HL-60 (cell line): ENCODE data around the gene SOSTDC1.

Source experiments
- DNase-seq, 2 experiments: peaks; one replicate each; pipeline ENCODE4 v3.0.0-alpha.2; 2010 to 2020; ENCODE audit warnings: low read depth in 1 of 2, low spot score in 1 of 2
- H3K27ac ChIP-seq: fragments of 250-450 bp; sonication (Bioruptor Pico); replicated peaks from 2 replicates; pipeline ENCODE4 v1.5.1; 2020; ENCODE audit warnings: mild to moderate bottlenecking, moderate library complexity
- H3K27me3 ChIP-seq: fragments of 250-450 bp; sonication (Bioruptor Pico); 2 replicates; pipeline ENCODE4 v1.5.1; 2021; ENCODE audit warnings: mild to moderate bottlenecking, moderate library complexity; ENCODE audit not compliant: insufficient read depth, poor library complexity, severe bottlenecking
- H3K4me3 ChIP-seq: replicated peaks from 2 replicates; pipeline ENCODE4 v1.5.1; 2011; ENCODE audit warnings: mild to moderate bottlenecking, control low read depth, low read length; ENCODE audit not compliant: insufficient read depth
- GABPA ChIP-seq: IDR thresholded peaks from 2 replicates; pipeline ENCODE4 v1.6.1; 2012; ENCODE audit warnings: low read depth
- POLR2AphosphoS5 ChIP-seq: IDR thresholded peaks from 2 replicates; pipeline ENCODE4 v1.6.1; 2012; ENCODE audit warnings: low read depth
- SPI1 ChIP-seq: IDR thresholded peaks from 2 replicates; pipeline ENCODE4 v1.6.1; 2012; ENCODE audit warnings: low read depth, mild to moderate bottlenecking, borderline replicate concordance
- TF ChIP-seq, protein P1 (sequence below): IDR thresholded peaks from one replicate; pipeline ENCODE4 v1.5.1; 2011; ENCODE audit warnings: low read length, control low read depth, inconsistent platforms; ENCODE audit not compliant: insufficient read depth
- TF ChIP-seq, protein P2 (sequence below): IDR thresholded peaks from 2 replicates; pipeline ENCODE4 v1.6.1; 2012; ENCODE audit warnings: low read depth; ENCODE audit not compliant: insufficient replicate concordance

SOSTDC1 gene

DNA sequence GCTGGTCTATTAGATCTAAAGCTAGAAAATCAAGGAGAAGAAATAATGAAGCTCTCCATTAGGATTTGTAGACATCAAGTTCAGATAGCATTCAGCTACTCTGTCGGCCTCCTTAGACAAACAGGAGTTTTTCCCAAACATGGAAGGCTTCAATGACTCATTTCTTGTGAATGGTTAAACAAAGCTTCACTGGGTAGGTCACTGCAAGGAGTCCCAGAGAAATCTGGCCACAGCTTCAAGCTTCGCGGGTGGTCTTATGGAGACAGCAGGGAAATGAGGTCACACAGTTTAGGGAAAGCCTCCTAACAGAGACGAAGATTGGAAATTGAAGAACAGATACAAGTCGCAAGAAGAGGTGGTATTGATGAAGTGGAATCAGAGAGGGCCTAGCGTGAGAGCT is 38.5 kb upstream of the SOSTDC1 start:
- no peak overlapping the region for H3K27ac ChIP-seq
- no peaks in the 10 kb centered on the region for H3K27me3 ChIP-seq
- DNase-seq: no peak
- no peak overlapping the region for H3K4me3 ChIP-seq
- TF ChIP-seq, protein P1, sequence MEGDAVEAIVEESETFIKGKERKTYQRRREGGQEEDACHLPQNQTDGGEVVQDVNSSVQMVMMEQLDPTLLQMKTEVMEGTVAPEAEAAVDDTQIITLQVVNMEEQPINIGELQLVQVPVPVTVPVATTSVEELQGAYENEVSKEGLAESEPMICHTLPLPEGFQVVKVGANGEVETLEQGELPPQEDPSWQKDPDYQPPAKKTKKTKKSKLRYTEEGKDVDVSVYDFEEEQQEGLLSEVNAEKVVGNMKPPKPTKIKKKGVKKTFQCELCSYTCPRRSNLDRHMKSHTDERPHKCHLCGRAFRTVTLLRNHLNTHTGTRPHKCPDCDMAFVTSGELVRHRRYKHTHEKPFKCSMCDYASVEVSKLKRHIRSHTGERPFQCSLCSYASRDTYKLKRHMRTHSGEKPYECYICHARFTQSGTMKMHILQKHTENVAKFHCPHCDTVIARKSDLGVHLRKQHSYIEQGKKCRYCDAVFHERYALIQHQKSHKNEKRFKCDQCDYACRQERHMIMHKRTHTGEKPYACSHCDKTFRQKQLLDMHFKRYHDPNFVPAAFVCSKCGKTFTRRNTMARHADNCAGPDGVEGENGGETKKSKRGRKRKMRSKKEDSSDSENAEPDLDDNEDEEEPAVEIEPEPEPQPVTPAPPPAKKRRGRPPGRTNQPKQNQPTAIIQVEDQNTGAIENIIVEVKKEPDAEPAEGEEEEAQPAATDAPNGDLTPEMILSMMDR: no peak
- TF ChIP-seq, protein P2, sequence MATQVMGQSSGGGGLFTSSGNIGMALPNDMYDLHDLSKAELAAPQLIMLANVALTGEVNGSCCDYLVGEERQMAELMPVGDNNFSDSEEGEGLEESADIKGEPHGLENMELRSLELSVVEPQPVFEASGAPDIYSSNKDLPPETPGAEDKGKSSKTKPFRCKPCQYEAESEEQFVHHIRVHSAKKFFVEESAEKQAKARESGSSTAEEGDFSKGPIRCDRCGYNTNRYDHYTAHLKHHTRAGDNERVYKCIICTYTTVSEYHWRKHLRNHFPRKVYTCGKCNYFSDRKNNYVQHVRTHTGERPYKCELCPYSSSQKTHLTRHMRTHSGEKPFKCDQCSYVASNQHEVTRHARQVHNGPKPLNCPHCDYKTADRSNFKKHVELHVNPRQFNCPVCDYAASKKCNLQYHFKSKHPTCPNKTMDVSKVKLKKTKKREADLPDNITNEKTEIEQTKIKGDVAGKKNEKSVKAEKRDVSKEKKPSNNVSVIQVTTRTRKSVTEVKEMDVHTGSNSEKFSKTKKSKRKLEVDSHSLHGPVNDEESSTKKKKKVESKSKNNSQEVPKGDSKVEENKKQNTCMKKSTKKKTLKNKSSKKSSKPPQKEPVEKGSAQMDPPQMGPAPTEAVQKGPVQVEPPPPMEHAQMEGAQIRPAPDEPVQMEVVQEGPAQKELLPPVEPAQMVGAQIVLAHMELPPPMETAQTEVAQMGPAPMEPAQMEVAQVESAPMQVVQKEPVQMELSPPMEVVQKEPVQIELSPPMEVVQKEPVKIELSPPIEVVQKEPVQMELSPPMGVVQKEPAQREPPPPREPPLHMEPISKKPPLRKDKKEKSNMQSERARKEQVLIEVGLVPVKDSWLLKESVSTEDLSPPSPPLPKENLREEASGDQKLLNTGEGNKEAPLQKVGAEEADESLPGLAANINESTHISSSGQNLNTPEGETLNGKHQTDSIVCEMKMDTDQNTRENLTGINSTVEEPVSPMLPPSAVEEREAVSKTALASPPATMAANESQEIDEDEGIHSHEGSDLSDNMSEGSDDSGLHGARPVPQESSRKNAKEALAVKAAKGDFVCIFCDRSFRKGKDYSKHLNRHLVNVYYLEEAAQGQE: no peak

DNA sequence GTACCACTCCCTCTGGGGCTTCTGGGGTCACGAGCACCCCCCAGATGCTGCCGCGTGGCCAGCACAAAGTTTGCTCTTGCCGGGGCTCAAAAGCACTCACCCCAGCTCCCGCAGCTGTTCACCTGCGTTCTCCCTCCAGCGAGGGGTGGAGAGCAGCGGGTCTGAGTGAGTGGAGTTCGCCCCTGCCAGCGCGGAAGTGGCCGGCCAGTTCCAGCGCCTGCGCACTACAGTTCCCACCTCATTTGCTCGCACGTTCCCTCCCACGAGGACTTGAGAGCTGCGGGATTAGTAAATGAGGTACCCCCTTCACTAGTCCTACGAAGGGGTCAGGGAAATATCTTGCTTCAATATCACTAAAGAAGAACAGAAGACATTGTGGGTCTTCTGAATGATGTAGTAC is 36.8 kb upstream of the SOSTDC1 start:
- Histone ChIP-seq H3K27ac (no peak overlapping the region), H3K27me3 (no peaks in the 10 kb centered on the region), H3K4me3 (no peak overlapping the region)
- DNase-seq: no peak
- TF ChIP-seq POLR2AphosphoS5 (no peak), SPI1 (no peak), GABPA (no peak)
- TF ChIP-seq, protein P2: no peak
- TF ChIP-seq, protein P1: no peak

- Histone ChIP-seq H3K27me3 (no peaks in the 10 kb centered on the region), H3K4me3 (no peak overlapping the region), H3K27ac (no peak overlapping the region)
- DNase-seq: no peak
- TF ChIP-seq GABPA (no peak), POLR2AphosphoS5 (no peak), SPI1 (no peak)
- TF ChIP-seq, protein P1: no peak
- TF ChIP-seq, protein P2: no peak
Observed at GRCh38 chr7:16498122-16498521, 32.6 kb upstream of the SOSTDC1 start.
